Endothelial cell of umbilical vein (primary cell): Measurements from ENCODE around the gene ZNF423.

Experiments used
- EZH2 ChIP-seq: IDR thresholded peaks from 2 replicates; pipeline ENCODE4 v1.6.1; 2012; ENCODE audit warnings: borderline replicate concordance, low read depth, mild to moderate bottlenecking, moderate library complexity, low read length, inconsistent platforms; ENCODE audit not compliant: severe bottlenecking
- JUN ChIP-seq: IDR thresholded peaks from 2 replicates; pipeline ENCODE4 v1.6.1; 2011; ENCODE audit warnings: borderline replicate concordance, low read depth; ENCODE audit not compliant: insufficient read length, insufficient read depth
- MYC ChIP-seq: IDR thresholded peaks from one replicate; pipeline ENCODE4 v1.6.1; 2011; ENCODE audit warnings: mild to moderate bottlenecking, low read depth, low read length
- POLR2A ChIP-seq: IDR thresholded peaks from 2 replicates; pipeline ENCODE4 v1.6.1; 2012; ENCODE audit warnings: low read depth, mild to moderate bottlenecking, control low read depth, low read length
- POLR2AphosphoS5 ChIP-seq: IDR thresholded peaks from 2 replicates; pipeline ENCODE4 v1.6.1; 2012; ENCODE audit warnings: low read depth, mild to moderate bottlenecking, control low read depth, low read length, moderate library complexity; ENCODE audit not compliant: insufficient read depth
- TF ChIP-seq, protein P1 (sequence below), 2 donors: IDR thresholded peaks; 1 replicate in 1 of 2; 2 replicates in 1 of 2; pipeline ENCODE4 v1.5.1; 2011; ENCODE audit warnings: low read length in 2 of 2, mild to moderate bottlenecking in 2 of 2, moderate library complexity in 2 of 2, control low read depth in 1 of 2, inconsistent platforms in 1 of 2, low read depth in 1 of 2; ENCODE audit not compliant: insufficient read depth in 1 of 2; ENCODE audit errors: extremely low read depth in 1 of 2
- TF ChIP-seq, protein P2 (sequence below): IDR thresholded peaks from 2 replicates; pipeline ENCODE4 v1.6.1; 2011; ENCODE audit not compliant: insufficient read depth, insufficient read length

DNA sequence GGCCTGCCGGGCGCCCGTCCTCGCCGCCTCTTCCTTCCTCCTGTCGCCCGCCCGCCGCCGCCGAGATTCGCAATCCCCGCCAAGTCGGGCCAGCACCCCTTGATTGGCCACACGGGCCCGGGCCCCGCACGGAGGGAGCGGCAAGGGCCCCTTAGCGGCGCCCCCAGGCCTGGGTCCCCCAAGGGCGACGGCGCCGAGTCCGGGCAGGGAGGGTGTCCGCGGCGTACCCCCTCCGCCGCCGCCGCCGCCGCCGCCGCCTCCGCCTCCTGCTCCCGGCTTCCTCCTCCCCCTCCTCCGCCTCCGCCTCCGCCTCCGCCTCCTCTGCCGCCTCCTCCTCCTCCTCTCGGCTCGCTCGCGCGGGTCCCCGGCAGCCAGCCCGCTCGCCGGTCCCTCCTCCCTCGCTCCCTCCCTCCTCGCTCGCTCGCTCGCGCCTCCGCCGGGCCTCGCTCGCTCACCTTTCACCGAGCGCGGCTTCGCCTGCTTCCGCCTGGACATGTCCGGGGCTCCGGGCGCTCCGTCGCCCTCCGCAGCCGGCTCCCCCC is 561 bp downstream of the ZNF423 start:
- TF ChIP-seq, protein P1, sequence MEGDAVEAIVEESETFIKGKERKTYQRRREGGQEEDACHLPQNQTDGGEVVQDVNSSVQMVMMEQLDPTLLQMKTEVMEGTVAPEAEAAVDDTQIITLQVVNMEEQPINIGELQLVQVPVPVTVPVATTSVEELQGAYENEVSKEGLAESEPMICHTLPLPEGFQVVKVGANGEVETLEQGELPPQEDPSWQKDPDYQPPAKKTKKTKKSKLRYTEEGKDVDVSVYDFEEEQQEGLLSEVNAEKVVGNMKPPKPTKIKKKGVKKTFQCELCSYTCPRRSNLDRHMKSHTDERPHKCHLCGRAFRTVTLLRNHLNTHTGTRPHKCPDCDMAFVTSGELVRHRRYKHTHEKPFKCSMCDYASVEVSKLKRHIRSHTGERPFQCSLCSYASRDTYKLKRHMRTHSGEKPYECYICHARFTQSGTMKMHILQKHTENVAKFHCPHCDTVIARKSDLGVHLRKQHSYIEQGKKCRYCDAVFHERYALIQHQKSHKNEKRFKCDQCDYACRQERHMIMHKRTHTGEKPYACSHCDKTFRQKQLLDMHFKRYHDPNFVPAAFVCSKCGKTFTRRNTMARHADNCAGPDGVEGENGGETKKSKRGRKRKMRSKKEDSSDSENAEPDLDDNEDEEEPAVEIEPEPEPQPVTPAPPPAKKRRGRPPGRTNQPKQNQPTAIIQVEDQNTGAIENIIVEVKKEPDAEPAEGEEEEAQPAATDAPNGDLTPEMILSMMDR (IDR thresholded peaks at IDR 0.05; ENCODE audit: extremely low read depth in 1 of 2, insufficient read depth in 1 of 2, low read depth in 1 of 2, low read length in 2 of 2) = no peak
- TF ChIP-seq POLR2A = peak; percentile 73
- no peak for TF ChIP-seq MYC
- TF ChIP-seq POLR2AphosphoS5 = peak; percentile 83
- TF ChIP-seq EZH2 = no peak
- TF ChIP-seq JUN = no peak
- TF ChIP-seq, protein P2, sequence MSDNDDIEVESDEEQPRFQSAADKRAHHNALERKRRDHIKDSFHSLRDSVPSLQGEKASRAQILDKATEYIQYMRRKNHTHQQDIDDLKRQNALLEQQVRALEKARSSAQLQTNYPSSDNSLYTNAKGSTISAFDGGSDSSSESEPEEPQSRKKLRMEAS = no peak
